Keratinocyte (primary cell): ENCODE measurements around the gene TNFAIP8L3. TPM values are rescaled to one million over a fixed set of nuclear protein-coding genes. Genes with fewer than 3 reads are reported as not detected.

Experiments
- DNase-seq: peaks from one replicate; pipeline ENCODE4 v3.0.0-alpha.2; 2011; ENCODE audit warnings: low read depth, missing footprints, low spot score
- FAIRE-seq: peaks from 2 replicates; lab custom pipeline; 2011; peaks lifted over from hg19 to GRCh38; lab: Jason Lieb, UNC
- H2AFZ ChIP-seq: 2 replicates; pipeline ENCODE4 v1.6.0; 2012; ENCODE audit warnings: low read length, control low read depth, inconsistent platforms; ENCODE audit not compliant: control insufficient read depth
- H3K27ac ChIP-seq: 2 replicates; pipeline ENCODE4 v1.5.1; 2011; ENCODE audit warnings: low read length; ENCODE audit not compliant: control insufficient read depth, insufficient read depth
- H3K27me3 ChIP-seq: 3 replicates; pipeline ENCODE4 v1.6.0; 2011; ENCODE audit warnings: low read length; ENCODE audit not compliant: control insufficient read depth, insufficient read depth; ENCODE audit errors: extremely low read depth
- H3K36me3 ChIP-seq, 2 experiments: 2 replicates in 1 of 2; 3 replicates in 1 of 2; pipeline ENCODE4 v1.5.1; 2011; ENCODE audit warnings: low read length in 2 of 2, mild to moderate bottlenecking in 1 of 2; ENCODE audit not compliant: control insufficient read depth in 2 of 2, insufficient read depth in 2 of 2; ENCODE audit errors: extremely low read depth in 1 of 2
- H3K4me1 ChIP-seq: 3 replicates; pipeline ENCODE4 v1.5.1; 2011; ENCODE audit warnings: low read length; ENCODE audit not compliant: control insufficient read depth, insufficient read depth; ENCODE audit errors: extremely low read depth
- H3K4me2 ChIP-seq: 3 replicates; pipeline ENCODE4 v1.6.0; 2011; ENCODE audit warnings: low read depth, low read length; ENCODE audit not compliant: control insufficient read depth, insufficient read depth; ENCODE audit errors: extremely low read depth
- H3K4me3 ChIP-seq, 3 experiments: fragments of 200-600 bp in 1 of 3; sonication (generic) in 1 of 3; 2 replicates in 2 of 3; 3 replicates in 1 of 3; pipeline ENCODE4 v1.5.1; 2011 to 2016; ENCODE audit warnings: low read length in 3 of 3, mild to moderate bottlenecking in 3 of 3, control low read depth in 2 of 3, inconsistent platforms in 1 of 3, low read depth in 1 of 3, mixed read lengths in 1 of 3, mixed run types in 1 of 3, moderate library complexity in 1 of 3; ENCODE audit not compliant: control insufficient read depth in 2 of 3, insufficient read depth in 2 of 3; ENCODE audit errors: extremely low read depth in 1 of 3
- H3K79me2 ChIP-seq: 2 replicates; pipeline ENCODE4 v1.6.0; 2012; ENCODE audit warnings: low read length; ENCODE audit not compliant: control insufficient read depth, insufficient read depth
- H3K9ac ChIP-seq: 3 replicates; pipeline ENCODE4 v1.6.0; 2011; ENCODE audit warnings: low read length; ENCODE audit not compliant: control insufficient read depth, insufficient read depth; ENCODE audit errors: extremely low read depth
- H3K9me1 ChIP-seq: 3 replicates; pipeline ENCODE4 v1.6.0; 2011; ENCODE audit warnings: low read length; ENCODE audit not compliant: control insufficient read depth, insufficient read depth; ENCODE audit errors: extremely low read depth
- H3K9me3 ChIP-seq: 2 replicates; pipeline ENCODE4 v1.5.1; 2012; ENCODE audit warnings: low read depth, low read length; ENCODE audit not compliant: control insufficient read depth
- H4K20me1 ChIP-seq: 3 replicates; pipeline ENCODE4 v1.6.0; 2011; ENCODE audit warnings: low read length; ENCODE audit not compliant: control insufficient read depth, insufficient read depth; ENCODE audit errors: extremely low read depth
- EZH2 ChIP-seq: IDR thresholded peaks from one replicate; pipeline ENCODE4 v1.6.1; 2012; ENCODE audit warnings: inconsistent platforms, mild to moderate bottlenecking, low read length, moderate library complexity
- dilution Hi-C: fragments of 300-500 bp; cut with MboI; formaldehyde crosslinking; loops from one replicate; pipeline ENCODE4 v1.7.0; 2020; ENCODE audit warnings: low sequenced_read_pairs; ENCODE audit not compliant: extremely low pct_ligation_motif_present
- polyA plus RNA-seq, 5 experiments: library from polyadenylated mRNA; depleted of rRNA in 3 of 5; stranded (reverse) in 3 of 5; stranded (forward) in 1 of 5; unstranded in 1 of 5; fragments of >200 nt; gene quantifications; 1 replicate in 1 of 5; 2 replicates in 3 of 5; 3 replicates in 1 of 5; pipeline versions ENCODE4 v1.2.1 to v1.2.3, GENCODE V29; 2011 to 2012; ENCODE audit warnings: missing spikeins in 2 of 5, low read depth in 1 of 5, low replicate concordance in 1 of 5
- TF ChIP-seq, protein P1 (sequence below), 3 experiments: IDR thresholded peaks in 1 of 3; conservative IDR thresholded peaks in 1 of 3; optimal IDR thresholded peaks in 1 of 3; 2 replicates in 2 of 3; 3 replicates in 1 of 3; pipeline versions ENCODE3 to v1.5.1; 2011; ENCODE audit warnings: low read length in 3 of 3, mild to moderate bottlenecking in 3 of 3, moderate library complexity in 2 of 3, control low read depth in 1 of 3, inconsistent platforms in 1 of 3; ENCODE audit not compliant: insufficient read depth in 2 of 3; ENCODE audit errors: extremely low read depth in 1 of 3

TNFAIP8L3 gene
- polyA plus RNA-seq, 1 donor (not counting 4 experiments of a cell fraction or from before 2014, with no cell fraction given): 0.51 TPM

DNA sequence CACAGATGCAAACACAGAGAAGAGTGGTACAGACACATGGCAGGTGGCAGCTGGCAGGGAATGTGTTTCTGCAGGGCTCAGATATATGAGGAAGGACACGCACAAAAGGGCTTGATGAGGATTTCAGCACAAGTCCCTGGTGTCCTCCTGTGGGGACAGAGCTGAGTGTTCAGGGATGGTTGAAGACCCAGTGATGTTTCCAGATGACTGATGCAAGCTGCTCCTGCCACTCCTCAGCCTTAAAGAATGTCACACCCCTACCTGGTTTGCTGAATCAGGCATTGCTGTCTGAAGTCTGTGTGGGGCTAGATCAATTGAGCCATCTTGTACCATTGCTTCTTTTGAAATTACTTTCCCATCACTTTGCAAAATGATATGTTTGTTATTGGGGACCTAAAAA, 40.2 kb downstream of the TNFAIP8L3 start:
- H3K4me1 ChIP-seq: no peaks in the 10 kb centered on the region
- no peaks in the 10 kb centered on the region for H4K20me1 ChIP-seq
- H3K9me3 ChIP-seq: no peaks in the 10 kb centered on the region
- dilution Hi-C loops: no loop called here
- H3K4me3 ChIP-seq: no peak overlapping the region
- no peaks in the 10 kb centered on the region for H3K9me1 ChIP-seq
- H2AFZ ChIP-seq: no peak overlapping the region
- H3K9ac ChIP-seq: no peak overlapping the region
- H3K36me3 ChIP-seq: no peaks in the 10 kb centered on the region
- DNase-seq: no peak
- H3K79me2 ChIP-seq: no peaks in the 10 kb centered on the region
- H3K4me2 ChIP-seq: no peak overlapping the region
- FAIRE-seq: no peak
- H3K27me3 ChIP-seq: no peaks in the 10 kb centered on the region
- H3K27ac ChIP-seq: no peak overlapping the region
- TF ChIP-seq, protein P1, sequence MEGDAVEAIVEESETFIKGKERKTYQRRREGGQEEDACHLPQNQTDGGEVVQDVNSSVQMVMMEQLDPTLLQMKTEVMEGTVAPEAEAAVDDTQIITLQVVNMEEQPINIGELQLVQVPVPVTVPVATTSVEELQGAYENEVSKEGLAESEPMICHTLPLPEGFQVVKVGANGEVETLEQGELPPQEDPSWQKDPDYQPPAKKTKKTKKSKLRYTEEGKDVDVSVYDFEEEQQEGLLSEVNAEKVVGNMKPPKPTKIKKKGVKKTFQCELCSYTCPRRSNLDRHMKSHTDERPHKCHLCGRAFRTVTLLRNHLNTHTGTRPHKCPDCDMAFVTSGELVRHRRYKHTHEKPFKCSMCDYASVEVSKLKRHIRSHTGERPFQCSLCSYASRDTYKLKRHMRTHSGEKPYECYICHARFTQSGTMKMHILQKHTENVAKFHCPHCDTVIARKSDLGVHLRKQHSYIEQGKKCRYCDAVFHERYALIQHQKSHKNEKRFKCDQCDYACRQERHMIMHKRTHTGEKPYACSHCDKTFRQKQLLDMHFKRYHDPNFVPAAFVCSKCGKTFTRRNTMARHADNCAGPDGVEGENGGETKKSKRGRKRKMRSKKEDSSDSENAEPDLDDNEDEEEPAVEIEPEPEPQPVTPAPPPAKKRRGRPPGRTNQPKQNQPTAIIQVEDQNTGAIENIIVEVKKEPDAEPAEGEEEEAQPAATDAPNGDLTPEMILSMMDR (optimal IDR thresholded peaks at IDR 0.05 in 1 of 3, IDR thresholded peaks at IDR 0.05 in 1 of 3, conservative IDR thresholded peaks at IDR 0.05 in 1 of 3; ENCODE audit: extremely low read depth in 1 of 3, insufficient read depth in 2 of 3, low read length in 3 of 3): no peak
- TF ChIP-seq EZH2: no peak

DNA sequence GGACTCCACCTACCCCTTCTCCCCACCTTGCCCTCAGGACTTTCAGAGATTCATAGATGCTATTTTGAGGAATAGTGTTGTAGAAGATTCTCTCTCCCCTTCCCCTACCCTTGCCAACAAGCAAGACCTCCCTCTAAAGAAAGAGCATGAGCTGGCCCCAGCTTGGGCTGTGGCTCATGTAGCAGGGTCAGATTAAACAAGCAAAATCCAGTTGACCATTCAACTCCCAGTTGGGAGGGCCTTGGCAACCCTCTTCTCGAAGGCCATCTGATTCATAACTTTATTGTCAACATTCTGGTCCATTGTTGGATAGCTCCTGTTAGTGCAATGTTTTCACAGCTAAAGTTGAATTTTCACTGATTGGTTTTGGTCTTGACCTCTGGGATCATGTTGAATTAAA, 41.1 kb downstream of the TNFAIP8L3 start:
- H3K9me1 ChIP-seq: no peaks in the 10 kb centered on the region
- dilution Hi-C loops: no loop called here
- H3K4me3 ChIP-seq: no peak overlapping the region
- no peaks in the 10 kb centered on the region for H4K20me1 ChIP-seq
- no peak overlapping the region for H3K9ac ChIP-seq
- H2AFZ ChIP-seq: no peak overlapping the region
- H3K4me1 ChIP-seq: no peaks in the 10 kb centered on the region
- no peaks in the 10 kb centered on the region for H3K79me2 ChIP-seq
- no peak for TF ChIP-seq EZH2
- TF ChIP-seq, protein P1 (optimal IDR thresholded peaks at IDR 0.05 in 1 of 3, IDR thresholded peaks at IDR 0.05 in 1 of 3, conservative IDR thresholded peaks at IDR 0.05 in 1 of 3; ENCODE audit: extremely low read depth in 1 of 3, insufficient read depth in 2 of 3, low read length in 3 of 3): no peak
- H3K9me3 ChIP-seq: no peaks in the 10 kb centered on the region
- H3K27ac ChIP-seq: no peak overlapping the region
- H3K36me3 ChIP-seq: no peaks in the 10 kb centered on the region
- H3K4me2 ChIP-seq: no peak overlapping the region
- FAIRE-seq: no peak
- H3K27me3 ChIP-seq: no peaks in the 10 kb centered on the region
- no peak for DNase-seq
